Right renal cortex interstitium (tissue), 3 donors: ENCODE results near the gene SLC26A8. TPM values are rescaled to one million over a fixed set of nuclear protein-coding genes. Genes with fewer than 3 reads are reported as not detected.

Experiments used
- DNase-seq, 3 donors: peaks; one replicate each; pipeline ENCODE4 v3.0.0-alpha.2; 2013; ENCODE audit warnings: low read depth in 3 of 3, low spot score in 2 of 3
- polyA plus RNA-seq, 3 donors: library from polyadenylated mRNA; unstranded; fragments of 120-200 nt; gene quantifications; one replicate each; pipeline ENCODE4 v1.2.1, GENCODE V29; 2013; ENCODE audit not compliant: insufficient read length in 3 of 3

SLC26A8 gene, protein sequence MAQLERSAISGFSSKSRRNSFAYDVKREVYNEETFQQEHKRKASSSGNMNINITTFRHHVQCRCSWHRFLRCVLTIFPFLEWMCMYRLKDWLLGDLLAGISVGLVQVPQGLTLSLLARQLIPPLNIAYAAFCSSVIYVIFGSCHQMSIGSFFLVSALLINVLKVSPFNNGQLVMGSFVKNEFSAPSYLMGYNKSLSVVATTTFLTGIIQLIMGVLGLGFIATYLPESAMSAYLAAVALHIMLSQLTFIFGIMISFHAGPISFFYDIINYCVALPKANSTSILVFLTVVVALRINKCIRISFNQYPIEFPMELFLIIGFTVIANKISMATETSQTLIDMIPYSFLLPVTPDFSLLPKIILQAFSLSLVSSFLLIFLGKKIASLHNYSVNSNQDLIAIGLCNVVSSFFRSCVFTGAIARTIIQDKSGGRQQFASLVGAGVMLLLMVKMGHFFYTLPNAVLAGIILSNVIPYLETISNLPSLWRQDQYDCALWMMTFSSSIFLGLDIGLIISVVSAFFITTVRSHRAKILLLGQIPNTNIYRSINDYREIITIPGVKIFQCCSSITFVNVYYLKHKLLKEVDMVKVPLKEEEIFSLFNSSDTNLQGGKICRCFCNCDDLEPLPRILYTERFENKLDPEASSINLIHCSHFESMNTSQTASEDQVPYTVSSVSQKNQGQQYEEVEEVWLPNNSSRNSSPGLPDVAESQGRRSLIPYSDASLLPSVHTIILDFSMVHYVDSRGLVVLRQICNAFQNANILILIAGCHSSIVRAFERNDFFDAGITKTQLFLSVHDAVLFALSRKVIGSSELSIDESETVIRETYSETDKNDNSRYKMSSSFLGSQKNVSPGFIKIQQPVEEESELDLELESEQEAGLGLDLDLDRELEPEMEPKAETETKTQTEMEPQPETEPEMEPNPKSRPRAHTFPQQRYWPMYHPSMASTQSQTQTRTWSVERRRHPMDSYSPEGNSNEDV
- under 1 TPM; 0.27 to 0.67 (median 0.32) TPM for polyA plus RNA-seq

DNA sequence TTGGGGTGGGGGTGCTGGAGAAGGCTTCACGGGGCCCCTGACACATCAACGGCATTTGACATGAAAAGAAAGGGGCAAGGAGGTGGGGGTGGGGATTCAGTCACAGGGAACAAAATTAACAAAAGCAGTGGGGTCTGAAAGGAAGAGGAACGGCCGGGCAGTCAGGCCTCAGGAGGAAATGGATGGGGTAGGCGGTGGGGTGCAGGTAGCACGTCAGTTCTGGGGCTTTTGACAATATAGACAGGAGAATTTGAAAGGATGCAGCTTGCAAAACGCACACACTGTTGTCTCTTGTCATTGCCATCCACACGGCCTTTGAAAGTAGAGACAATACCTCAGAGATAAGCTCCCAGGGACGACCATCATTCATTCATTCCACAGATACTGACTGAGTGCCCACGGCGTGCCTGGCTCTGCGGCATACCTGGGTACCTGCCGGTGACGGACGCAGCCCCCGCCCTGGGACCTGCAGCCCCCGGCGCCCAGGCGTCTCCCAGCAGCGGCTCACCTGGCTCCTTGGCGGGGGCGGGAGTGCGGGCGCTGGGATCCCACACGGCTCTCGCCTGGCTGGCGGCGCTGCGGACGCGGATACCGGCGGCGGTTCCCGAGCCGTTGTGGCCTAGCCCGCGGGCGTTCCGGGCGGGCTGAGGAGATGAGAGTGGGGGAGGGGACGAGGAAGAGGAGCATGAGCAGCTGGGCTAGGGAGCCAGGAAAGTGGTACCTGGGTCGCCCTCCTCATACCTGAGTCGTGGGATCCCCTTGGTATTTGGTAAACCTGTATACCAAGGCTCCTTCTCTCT, at the start of gene SLC26A8:
Gene SLC26A8 (minus strand): TSS at position 646 of the 800 bp plus-strand sequence. CDS start 4,934 bp downstream, outside the sequence.
- DNase-seq = no peak

DNA sequence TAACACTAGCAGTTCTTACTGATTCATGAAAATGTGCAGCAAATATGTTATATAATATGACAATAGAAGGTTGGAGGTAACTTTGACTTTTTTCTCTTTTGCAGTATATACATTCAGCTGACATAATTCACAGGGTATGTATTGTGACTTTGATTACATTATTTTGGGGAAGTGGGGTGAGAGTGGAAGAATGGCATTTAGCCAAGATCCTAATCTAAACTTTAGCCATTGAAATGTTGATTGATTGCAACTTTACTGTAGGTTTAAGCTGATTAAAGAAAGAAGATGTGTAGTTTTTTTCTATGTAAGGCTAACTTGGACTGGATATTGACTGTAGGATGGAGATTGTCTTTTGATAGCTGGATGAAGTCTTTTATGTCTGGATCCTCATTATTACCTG, 49.1 kb upstream of the SLC26A8 start:
- DNase-seq = no peak

DNA sequence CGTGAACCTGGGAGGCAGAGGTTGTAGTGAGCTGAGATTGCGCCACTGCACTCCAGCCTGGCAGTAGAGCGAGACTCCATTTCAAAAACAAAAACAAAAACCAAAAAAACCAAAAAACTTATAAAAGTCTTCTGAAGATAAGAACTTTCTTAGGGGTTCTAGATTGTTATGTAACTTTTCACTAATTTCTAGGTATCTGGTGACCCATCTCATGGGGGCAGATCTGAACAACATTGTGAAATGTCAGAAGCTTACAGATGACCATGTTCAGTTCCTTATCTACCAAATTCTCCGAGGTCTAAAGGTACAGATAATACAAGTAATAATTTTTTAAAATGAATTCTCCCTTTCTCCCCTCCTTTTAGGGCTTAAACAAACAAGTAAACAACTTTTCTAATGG, 48.2 kb upstream of the SLC26A8 start:
- DNase-seq = no peak

DNA sequence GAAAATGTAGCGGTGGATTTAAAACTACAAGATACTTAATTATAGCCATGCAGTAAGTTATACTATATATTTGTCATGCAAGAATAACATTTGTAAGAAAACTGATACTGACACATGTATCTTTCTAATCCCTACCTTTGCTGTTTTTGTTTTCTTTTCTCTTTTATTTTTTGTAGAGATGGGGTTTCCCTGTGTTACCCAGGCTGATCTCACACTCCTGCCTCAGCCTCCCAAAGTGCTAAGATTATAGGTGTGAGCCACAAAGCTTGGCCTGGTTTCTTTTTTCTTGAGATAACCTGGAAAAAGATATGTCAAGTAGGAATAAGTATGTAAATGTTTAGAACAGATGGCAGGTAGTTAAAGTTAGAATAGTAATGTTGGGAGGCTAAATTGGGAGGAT, 47.3 kb upstream of the SLC26A8 start:
- DNase-seq = no peak

DNA sequence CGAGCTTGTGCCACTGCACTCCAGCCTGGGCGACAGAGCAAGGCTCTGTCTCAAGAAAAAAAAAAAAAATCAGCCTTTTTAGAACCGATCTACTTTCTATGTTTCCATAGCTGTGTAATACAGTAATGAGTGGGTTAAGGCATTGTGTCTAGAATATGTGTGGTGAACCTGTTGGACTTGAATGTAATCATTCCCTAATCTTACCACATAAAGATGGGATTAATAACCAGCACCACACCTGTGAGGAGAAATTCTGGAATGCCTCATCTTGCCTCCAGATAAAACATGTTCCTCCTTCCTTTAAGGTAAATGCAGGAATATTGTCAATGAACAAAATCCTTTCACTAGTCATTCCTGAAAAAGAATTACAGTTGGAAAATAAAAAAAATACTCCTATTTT, 46.8 kb upstream of the SLC26A8 start:
- no peak for DNase-seq

DNA sequence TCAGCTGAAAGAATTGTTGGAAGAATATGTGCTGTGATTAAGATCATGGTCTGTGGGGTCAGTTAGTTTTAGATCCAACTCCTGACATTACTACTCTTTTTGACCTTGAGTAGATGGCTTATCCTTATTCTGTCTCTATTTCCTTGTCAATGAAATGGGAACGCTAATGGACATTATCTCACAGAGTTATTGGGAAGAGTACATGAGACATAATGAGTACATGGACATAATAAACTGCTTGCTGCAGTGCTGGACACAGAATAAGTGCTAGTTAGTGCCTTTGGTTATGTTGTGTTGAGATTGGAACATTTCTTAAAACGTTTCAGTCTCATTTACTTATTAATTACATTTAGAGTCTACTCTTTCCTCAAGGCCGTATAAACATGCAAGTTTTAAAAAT, 45.8 kb upstream of the SLC26A8 start:
- DNase-seq = no peak

DNA sequence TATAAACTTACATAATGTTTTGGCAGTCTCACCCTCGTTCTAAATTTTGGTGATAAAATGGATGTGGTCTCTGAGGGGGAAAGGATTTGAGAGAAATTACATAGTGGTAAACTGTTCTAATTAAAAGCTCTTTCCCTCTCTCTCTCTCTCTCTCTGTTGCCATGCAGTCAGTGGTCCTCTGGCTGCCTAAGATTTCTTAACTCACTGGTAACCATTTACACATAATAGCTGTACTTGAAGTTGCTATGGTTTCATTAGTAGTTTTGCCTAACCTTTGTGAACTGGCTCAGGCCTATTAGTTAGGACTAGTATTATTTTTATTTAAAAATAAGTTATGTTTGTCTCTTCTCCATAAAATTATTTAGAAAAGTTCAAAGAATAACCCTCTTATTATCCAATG, 45.1 kb upstream of the SLC26A8 start:
- DNase-seq = no peak

DNA sequence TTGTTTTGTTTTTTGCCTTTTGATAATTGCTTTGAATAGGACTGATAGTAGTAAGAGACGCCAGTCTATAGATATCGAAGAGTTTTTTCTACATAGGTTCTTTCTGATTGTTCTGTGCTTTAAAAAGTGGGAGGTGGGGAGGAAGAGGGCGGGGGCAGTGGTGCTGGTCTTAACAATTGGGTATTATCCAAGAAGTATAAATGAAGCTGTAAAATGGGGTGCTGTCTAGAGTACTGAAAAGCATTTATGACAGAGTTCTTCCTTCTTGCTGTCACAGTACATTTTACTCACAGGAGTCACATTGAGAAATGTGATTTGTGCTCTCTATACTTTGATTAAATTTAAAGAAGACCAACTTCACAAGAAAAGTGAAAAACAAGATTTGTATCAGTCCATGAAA, 44.1 kb upstream of the SLC26A8 start:
- no peak for DNase-seq

DNA sequence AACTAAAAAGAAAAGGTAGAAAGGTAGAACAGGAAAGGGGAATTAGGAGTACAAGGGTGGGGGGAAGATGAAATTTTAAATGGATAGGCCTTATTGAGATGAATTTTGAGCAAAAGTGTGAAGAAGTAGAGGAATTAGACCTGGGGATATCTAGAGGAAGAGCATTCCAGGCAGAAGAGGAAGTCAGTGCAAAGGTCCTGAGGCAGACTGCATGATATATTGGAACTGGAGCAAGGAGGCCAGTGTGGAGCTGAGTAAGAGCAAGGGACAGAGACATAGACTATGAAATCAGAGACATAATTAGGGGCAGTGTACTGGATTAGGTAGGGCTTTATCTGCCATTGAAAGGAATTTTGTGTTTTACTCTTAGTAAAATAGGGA, 43.6 kb upstream of the SLC26A8 start:
- no peak for DNase-seq

DNA sequence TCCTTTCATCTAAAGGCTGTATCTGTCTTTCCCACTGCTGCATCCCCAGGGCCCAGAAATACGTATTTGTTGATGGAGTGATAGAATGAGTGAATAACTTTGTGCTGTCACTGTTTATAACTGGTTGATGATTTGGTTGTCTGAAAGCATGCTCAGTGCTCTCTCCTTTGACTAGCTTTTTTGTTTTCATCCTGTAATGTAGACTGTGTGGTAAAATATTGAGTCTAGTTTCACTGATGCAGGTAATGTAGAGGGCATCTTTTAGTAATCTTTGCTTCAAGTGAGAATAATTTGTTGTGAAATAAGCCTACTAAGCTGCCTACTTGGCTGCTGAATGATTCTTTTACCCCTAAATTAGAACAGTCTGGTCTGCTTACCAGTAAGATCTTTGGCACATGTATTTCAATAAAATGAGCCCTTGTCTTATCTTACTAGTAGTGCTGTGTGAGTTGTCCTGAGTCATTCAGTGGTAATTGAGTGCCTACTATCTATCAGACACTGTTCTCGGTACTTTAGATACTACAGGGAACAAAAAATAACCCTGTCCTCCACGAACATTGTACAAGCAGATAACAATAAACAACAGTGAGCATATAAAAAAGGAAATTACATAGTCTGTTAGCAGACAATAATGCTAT, 43.1 kb upstream of the SLC26A8 start:
- no peak for DNase-seq

DNA sequence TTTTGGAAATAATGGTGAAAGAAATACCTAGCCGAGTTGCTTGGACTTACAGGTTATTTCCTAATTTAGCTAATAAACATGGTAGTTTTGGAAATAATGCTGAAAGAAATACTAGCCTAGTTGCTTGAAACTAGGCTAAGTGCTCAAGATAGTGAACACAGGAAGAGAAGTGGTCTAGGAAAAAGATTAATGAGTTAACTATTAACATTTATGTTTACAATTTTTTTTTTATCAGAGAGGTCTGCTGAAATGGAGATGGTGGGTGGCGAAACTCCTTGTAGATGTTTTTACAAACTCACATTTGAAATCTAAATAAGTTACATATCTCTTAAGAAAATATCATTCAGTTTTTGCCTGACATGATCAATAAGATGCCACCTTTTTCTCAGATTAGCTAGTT, 42.4 kb upstream of the SLC26A8 start:
- no peak for DNase-seq

DNA sequence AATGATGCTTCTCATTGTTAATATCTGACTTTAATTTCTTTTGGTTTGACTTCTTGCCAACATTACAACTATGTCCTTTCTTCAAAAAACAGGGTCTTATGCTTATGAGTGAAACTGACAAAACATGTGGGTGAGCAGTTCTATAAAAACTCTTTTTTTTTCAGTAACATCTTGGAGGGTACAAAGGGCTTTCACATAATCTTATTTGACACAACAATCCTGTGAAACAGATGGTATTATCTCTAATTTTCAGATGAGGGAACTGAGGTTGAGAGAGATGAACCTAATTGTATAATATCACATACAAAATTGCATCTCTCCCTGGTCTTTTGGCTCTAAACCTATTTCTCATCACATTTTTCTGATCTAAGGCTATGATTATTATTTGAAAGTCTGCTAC, 41.5 kb upstream of the SLC26A8 start:
- no peak for DNase-seq

DNA sequence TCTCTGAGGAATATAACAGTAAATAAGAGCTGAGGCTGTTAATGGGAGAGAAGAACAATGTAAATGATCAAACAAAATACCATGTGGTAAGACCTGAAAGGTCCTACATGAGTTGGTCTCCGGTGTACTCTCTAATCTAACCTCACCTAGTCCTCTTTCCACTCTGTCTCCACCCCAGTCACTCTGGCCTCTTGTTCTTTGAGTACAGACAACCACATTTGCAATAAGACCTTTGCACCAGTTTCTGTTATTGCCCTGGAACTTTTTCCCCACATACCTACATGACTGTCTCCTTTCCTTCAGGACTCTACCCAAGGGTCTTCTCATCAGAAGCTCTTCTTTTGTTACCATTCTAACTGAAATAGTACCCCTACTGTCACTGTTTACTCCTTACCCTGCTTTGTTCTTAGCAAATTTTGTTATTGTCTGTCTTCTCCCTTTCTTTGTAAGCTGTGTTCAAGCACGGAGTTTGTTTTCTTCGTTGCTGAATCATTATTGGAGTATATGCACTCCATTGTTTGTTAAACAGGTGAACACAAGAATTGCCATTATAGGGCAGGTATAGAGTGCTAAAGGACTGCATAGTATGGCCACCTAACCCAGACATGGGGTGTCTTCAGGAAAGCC, 40.4 kb upstream of the SLC26A8 start:
- DNase-seq = no peak

DNA sequence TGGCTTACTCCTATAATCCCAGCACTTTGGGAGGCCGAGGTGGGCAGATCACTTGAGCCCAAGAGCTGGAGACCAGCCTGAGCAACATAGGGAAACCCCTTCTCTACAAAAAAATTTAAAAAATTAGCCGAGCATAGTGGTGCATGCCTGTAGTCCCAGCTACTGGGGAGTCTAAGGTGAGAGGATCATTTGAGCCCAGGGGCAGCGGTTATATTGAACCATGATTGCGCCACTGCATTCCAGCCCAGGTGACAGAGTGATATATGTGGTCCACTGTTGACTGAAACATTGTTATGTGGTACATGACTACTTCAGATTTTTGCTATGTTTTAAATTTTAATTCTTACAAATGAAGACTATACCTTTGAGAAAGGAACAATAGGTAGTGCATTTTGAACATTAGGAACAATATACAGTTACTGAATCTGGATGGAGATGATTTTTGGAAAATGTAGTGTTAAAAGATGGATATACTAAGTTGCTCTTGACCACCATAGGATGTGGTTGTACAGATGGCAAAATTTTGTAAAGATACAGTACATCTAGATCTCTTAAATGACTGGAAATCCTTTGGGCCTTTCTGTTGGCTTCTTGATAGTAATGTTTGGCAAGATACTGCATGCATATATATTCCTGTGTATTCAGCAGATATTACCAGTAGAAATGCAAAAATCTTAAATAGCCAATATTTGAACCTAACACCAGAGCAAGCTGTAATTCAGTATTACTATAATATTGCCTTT, 39.0 kb upstream of the SLC26A8 start:
- no peak for DNase-seq

DNA sequence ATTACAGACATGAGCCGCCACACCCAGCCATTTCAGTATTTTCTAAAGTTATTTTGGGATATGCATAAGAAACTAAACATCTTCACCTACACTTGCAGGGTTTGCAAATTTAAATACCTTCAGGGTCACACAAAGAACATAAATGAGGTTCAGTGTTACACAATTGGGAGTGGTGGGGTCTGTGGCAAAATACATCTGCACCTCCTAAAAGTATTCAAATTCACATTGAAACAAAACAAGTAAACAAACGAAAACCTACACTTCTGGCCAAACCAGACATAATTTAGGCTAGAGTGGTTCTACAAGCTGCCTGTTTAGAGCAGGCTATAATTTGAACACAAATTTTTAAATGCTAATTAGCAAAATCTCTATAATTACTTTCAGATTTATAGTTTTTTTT, 37.8 kb upstream of the SLC26A8 start:
- DNase-seq = no peak

DNA sequence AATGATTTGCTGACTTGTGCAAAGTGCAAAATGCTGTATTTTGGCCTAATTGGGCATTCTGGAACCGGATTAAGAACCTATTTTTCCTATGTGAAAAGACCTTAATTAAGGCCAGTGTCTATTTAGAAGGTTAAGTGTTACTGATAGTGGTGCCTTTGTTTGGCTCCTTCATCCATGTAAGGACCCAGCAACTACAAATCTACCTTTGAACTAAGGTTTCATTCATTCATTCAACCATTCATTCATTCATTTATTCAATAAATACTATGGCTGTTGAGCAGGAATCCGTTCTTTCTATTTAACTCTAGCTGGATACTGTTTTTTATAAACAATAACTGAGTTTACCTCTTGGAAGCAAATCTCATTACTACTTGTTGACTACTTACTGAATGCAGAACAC, 36.8 kb upstream of the SLC26A8 start:
- DNase-seq = no peak

DNA sequence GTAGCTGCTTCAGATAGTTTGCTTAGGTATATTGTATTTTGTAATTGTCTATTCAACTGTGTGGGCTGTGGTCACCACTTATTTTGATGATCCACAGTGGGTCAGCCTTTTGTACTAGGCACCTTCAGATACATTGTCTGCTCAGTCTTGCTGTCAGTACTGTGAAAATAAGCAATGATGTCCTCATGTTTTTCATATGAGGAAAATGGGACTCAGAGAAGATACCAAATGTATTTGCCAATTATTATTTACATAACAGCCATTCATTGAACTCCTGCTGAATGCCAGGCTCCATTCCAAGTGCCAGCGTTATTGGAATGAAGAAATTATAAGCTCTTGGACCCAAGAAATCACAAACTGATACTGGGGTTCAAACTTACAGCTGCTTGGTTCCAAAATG, 31.7 kb upstream of the SLC26A8 start:
- DNase-seq = no peak

DNA sequence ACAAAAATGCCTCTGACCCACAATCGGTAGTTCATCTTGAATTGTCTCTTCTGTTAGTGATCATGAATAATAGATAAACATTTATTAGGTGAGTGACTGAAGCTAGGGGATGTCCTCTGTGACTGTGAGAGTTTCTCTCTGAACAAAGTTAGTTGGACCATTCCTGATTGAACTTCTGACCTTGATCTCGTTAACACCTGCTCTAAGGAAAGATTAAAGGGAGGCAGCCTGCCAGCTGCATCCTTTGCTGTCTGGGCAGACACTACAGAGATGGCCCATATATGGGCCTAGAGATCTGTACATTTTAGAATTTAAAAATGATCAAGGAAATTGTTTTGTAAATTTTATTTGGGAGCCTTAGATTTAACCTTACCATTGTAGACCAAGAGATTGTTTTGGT, 30.5 kb upstream of the SLC26A8 start:
- no peak for DNase-seq

DNA sequence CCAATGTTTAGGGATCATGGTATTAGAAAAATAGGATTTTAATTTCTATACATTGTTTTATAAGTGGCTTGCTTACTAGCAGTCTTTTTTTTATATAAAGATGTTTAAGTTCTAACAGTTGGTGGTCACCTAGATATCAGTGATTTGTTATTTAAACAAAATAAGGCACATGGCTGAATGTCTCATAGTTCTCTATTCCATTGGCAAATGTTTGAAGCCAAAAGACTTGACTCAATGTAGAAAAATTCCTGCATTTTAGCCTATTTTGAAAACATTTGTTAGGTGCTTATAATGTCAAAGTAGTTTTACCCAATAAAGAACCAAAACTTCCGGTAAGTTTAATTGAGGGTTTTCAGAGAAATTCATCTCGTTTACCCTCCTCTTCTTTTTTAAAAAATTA, 30.0 kb upstream of the SLC26A8 start:
- DNase-seq = no peak
